K562 (cell line): ENCODE results near the gene PLEKHF1. TPM values are rescaled to one million over a fixed set of nuclear protein-coding genes. Genes with fewer than 3 reads are reported as not detected.
A peak's percentile ranks its signal among the peaks of the same experiment; 100 is the strongest.

Experiments
- ATF1 ChIP-seq, 2 experiments: fragments of 450-650 bp in 1 of 2; IDR thresholded peaks; 2 replicates each; pipeline ENCODE4 v1.6.1; 2016; ENCODE audit warnings: missing compliant biosample characterization in 1 of 2, missing genetic modification characterization in 1 of 2
- ATF7 ChIP-seq: fragments of 450-650 bp; IDR thresholded peaks from 2 replicates; pipeline ENCODE4 v1.7.1; 2014; ENCODE audit warnings: mild to moderate bottlenecking, moderate library complexity
- CBX8 ChIP-seq: fragments of 200-600 bp; sonication (generic); IDR thresholded peaks from 2 replicates; pipeline ENCODE4 v1.6.1; 2012; ENCODE audit warnings: borderline replicate concordance, mixed run types, low read depth, mild to moderate bottlenecking, moderate library complexity, mixed read lengths, low read length, control low read depth, inconsistent platforms; ENCODE audit not compliant: poor library complexity, severe bottlenecking; ENCODE audit errors: extremely low read depth
- CUX1 ChIP-seq: fragments of 200-800 bp; sonication (Bioruptor generic); IDR thresholded peaks from 2 replicates; pipeline ENCODE4 v1.6.1; 2016; ENCODE audit warnings: missing genetic modification characterization, missing compliant biosample characterization
- EZH2 ChIP-seq: IDR thresholded peaks from 2 replicates; pipeline ENCODE4 v1.6.1; 2012; ENCODE audit warnings: low read depth, mild to moderate bottlenecking, inconsistent platforms, low read length, borderline replicate concordance
- KDM1A ChIP-seq, 2 experiments: fragments of 450-650 bp; IDR thresholded peaks; 2 replicates each; pipeline ENCODE4 v1.6.1; 2016; ENCODE audit warnings: mild to moderate bottlenecking in 2 of 2
- MYBL2 ChIP-seq, 2 experiments: fragments of 450-650 bp in 1 of 2; sonication (generic) in 1 of 2; formaldehyde crosslinking in 1 of 2; IDR thresholded peaks; 2 replicates each; pipeline versions ENCODE4 v1.6.1 to v1.8.1; 2017 to 2022; ENCODE audit warnings: borderline replicate concordance in 1 of 2, inconsistent platforms in 1 of 2, low read depth in 1 of 2, mild to moderate bottlenecking in 1 of 2, missing genetic modification reagents in 1 of 2, moderate library complexity in 1 of 2
- RBM25 ChIP-seq: fragments of 200-400 bp; formaldehyde crosslinking; IDR thresholded peaks from 2 replicates; pipeline ENCODE4 v1.6.1; 2018; ENCODE audit warnings: low read length, low read depth, moderate library complexity; ENCODE audit not compliant: severe bottlenecking
- ZNF551 ChIP-seq: fragments of 250-450 bp; sonication (Bioruptor Pico); IDR thresholded peaks from 2 replicates; pipeline ENCODE4 v1.5.0; 2021; ENCODE audit warnings: mild to moderate bottlenecking, moderate library complexity
- ZNF589 ChIP-seq: fragments of 200-800 bp; sonication (Bioruptor generic); IDR thresholded peaks from 2 replicates; pipeline ENCODE4 v1.6.1; 2016; ENCODE audit warnings: low read depth, missing genetic modification characterization, missing compliant biosample characterization
- polyA plus RNA-seq, 8 experiments: library from polyadenylated mRNA; depleted of rRNA in 4 of 8; stranded (reverse) in 5 of 8; unstranded in 3 of 8; fragments of >200 nt; fragmentation: Nextera tagmentation in 2 of 8; fragmentation: Illumina TruSeq in 1 of 8; extraction: Ambion mirVana in 2 of 8; extraction: Trizol in 1 of 8; gene quantifications; 2 replicates each; pipeline versions ENCODE4 v1.2.1 to v1.2.3, GENCODE V29; 2011 to 2014; ENCODE audit warnings: inconsistent platforms in 1 of 8, missing spikeins in 1 of 8
- total RNA-seq, 7 experiments: library from RNA; depleted of rRNA in 6 of 7; stranded (reverse); fragments of >200 nt in 6 of 7; fragmentation: Illumina TruSeq in 2 of 7; extraction: Trizol in 2 of 7; gene quantifications; 2 replicates each; pipeline versions ENCODE4 v1.2.1 to v1.2.3, GENCODE V29; 2011 to 2021; ENCODE audit warnings: low replicate concordance in 1 of 7
- TF ChIP-seq, protein P1 (sequence below): fragments of 450-650 bp; IDR thresholded peaks from 2 replicates; pipeline ENCODE4 v1.6.1; 2017; ENCODE audit warnings: antibody characterized with exemption
- TF ChIP-seq, protein P2 (sequence below), 2 experiments: fragments of 450-650 bp; conservative IDR thresholded peaks; 2 replicates each; pipeline ENCODE4 v1.6.1; 2017; ENCODE audit warnings: mild to moderate bottlenecking in 2 of 2, moderate library complexity in 2 of 2

The PLEKHF1 gene
- total and polyA plus RNA-seq, 9 of the 15 experiments (the other 6 are each of a cell fraction or from before 2014, with no cell fraction given), result 0.07 to 13.4 (median 3.9) TPM; not detected in 1

DNA sequence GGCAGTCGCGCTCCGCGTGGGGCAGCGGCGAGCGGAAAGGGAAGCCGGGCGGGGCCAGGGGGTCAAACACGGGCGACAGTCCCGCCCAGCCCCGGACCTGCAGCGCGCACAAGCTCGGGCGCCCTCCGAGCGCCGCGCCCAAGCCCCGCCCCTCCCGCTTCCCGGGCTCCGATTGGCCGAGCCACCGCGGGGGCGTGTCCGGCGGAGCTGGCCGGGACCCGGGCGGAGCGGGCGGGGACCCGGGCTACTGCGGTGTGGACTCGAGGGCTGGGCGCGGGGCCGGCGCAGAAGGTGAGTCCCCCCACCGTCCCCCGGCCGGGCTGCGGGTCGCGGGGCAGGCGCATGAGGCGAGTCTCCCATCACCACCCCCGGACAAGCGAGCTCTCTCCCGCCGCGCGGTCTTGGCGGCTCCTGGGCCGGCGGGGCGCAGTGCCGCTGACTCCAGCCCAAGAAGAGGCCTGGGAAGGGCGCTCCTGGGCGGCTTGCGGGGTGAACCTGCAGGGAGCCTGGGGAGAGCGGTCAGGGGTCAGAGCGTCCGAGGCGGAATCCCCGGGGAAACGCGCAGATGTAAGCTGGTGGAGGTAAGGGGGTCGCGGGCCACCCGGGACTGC is at the start of gene PLEKHF1 (continued):
- TF ChIP-seq KDM1A (IDR thresholded peaks at IDR 0.05) (no peak), RBM25 (peak; percentile 75), CBX8 (no peak), ATF1 (CRISPR knock-in tag; IDR thresholded peaks at IDR 0.05) (0 out of 2 replicates have a peak, but pooled peaks have one; percentile 25), ATF1 (tag; IDR thresholded peaks at IDR 0.05) (peak; percentile 50), ZNF551 (CRISPR knock-in tag) (no peak), ATF7 (0 out of 2 replicates have a peak, but pooled peaks have one; percentile 39), ZNF589 (no peak), MYBL2 (IDR thresholded peaks at IDR 0.05; ENCODE audit: low read depth) (no peak), MYBL2 (CRISPR knock-in tag; IDR thresholded peaks at IDR 0.05; ENCODE audit: borderline replicate concordance) (no peak), EZH2 (no peak), CUX1 (CRISPR knock-in tag) (no peak)
- TF ChIP-seq, protein P1, sequence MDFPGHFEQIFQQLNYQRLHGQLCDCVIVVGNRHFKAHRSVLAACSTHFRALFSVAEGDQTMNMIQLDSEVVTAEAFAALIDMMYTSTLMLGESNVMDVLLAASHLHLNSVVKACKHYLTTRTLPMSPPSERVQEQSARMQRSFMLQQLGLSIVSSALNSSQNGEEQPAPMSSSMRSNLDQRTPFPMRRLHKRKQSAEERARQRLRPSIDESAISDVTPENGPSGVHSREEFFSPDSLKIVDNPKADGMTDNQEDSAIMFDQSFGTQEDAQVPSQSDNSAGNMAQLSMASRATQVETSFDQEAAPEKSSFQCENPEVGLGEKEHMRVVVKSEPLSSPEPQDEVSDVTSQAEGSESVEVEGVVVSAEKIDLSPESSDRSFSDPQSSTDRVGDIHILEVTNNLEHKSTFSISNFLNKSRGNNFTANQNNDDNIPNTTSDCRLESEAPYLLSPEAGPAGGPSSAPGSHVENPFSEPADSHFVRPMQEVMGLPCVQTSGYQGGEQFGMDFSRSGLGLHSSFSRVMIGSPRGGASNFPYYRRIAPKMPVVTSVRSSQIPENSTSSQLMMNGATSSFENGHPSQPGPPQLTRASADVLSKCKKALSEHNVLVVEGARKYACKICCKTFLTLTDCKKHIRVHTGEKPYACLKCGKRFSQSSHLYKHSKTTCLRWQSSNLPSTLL, result no peak
- TF ChIP-seq, protein P2, sequence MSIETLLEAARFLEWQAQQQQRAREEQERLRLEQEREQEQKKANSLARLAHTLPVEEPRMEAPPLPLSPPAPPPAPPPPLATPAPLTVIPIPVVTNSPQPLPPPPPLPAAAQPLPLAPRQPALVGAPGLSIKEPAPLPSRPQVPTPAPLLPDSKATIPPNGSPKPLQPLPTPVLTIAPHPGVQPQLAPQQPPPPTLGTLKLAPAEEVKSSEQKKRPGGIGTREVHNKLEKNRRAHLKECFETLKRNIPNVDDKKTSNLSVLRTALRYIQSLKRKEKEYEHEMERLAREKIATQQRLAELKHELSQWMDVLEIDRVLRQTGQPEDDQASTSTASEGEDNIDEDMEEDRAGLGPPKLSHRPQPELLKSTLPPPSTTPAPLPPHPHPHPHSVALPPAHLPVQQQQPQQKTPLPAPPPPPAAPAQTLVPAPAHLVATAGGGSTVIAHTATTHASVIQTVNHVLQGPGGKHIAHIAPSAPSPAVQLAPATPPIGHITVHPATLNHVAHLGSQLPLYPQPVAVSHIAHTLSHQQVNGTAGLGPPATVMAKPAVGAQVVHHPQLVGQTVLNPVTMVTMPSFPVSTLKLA (conservative IDR thresholded peaks at IDR 0.05), result peak in 1 of 2 experiments; percentile 52; a peak in 1 of 4 replicates
